ENCODE measurements around the gene EMILIN1.

EMILIN1 gene

DNA sequence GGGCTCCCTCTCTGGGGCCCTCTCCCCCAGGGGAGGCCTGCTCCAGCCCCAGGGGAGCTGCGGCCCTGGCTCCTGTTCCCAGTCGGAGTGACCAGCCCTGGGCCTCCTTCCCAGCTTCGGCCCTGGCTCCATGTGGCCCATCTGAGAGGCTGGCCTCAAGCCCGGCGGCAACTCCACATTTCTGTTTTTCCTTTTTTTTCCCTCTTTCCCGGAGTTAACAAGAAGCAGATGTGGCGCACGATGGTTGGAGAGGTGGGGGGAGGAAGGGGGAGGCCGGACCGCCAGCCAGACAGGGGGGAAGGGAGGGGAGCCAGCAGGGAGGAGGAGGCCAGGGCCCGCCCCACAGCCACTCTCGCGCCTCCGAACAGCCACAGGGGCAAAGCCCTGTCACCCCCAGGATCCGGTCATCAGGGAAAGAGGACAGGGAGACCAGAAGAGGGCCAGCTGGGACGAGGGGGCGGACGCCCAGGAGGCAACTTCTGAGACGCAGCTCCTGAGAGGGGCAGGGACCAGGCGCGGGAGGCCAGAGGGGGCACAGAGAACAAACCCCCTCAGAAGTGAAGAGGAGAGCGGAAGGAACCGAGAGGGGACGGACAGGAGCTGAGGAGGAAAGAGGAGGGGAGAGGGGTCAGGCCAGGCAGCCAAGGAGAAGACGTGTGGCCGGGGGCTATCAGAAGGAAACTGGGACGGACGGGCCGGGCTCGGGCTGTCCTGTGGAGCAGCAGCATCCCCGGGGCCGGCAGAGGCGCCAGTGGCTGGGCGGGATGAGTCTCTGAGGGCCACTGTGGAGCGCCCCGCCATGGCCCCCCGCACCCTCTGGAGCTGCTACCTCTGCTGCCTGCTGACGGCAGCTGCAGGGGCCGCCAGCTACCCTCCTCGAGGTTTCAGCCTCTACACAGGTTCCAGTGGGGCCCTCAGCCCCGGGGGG, at the start of gene EMILIN1:
EMILIN1 (plus strand) TSS at position 349 of the 928 bp plus-strand sequence; CDS start at position 800, 451 bp downstream.
- DNase-seq (ENCODE audit: extremely low read depth in 1 of 2, low read depth in 1 of 2): no peak

GRCh38 chr2:27029051-27029450, 49.4 kb upstream of the EMILIN1 start:
- DNase-seq (ENCODE audit: extremely low read depth in 1 of 2, low read depth in 1 of 2): no peak

- peak; percentile 69 to 75 for DNase-seq (ENCODE audit: extremely low read depth in 1 of 2, low read depth in 1 of 2)
These were observed 45.7 kb upstream of the EMILIN1 start, which contains the start of gene TMEM214 for GRCh38 chr2:27032495-27033252. Gene TMEM214 (plus strand): TSS chr2:27032965. CDS start chr2:27033016, 51 bp downstream.

DNA sequence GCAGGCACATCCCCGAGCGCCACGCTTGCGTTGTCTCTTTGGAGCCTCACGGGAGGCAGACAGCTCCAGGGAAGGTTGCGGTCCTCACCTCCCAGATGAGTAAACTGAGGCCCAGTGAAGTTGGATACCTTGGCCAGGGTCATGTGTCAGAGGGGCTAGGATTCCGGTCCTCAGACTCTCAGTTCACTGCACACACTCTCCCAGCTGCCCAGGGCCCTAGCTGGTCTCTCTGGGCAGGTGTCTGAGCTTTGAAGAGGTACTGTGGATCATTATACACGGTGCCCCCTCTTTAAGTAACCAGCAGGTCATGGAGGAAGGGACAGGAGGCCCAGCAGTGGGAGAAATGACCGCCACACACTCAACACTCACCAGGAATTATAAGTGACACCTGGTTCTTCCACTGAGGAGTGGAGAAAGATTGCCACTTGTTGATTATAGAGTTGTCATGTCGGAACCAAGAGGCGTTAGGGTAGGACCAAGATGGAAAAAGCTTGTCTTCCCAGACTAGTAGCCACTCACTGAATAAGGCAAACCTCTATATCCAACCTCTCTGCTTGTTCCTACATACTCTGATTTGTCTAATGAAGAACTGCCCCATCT, 45.1 kb upstream of the EMILIN1 start:
- no peak for DNase-seq (ENCODE audit: extremely low read depth in 1 of 2, low read depth in 1 of 2)

DNA sequence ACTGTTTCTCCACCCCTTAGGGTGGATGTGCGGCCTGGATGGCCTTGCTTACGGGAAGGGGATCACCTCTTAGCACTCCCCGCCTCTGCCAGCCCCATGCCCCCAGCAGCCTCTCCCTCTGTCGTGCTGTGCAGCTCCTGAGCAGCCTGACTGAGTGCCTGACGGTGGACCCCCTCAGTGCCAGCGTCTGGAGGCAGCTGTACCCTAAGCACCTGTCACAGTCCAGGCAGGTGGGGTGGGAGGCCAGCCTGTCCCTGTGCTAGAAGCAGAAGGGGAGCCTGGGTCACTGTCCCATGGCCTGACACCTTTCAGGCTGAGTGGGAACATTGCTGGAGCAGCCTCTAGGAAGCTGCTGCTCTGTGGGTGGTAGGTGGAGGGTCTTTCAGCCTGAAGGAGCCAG, 40.4 kb upstream of the EMILIN1 start:
- no peak for DNase-seq (ENCODE audit: extremely low read depth in 1 of 2, low read depth in 1 of 2)

DNA sequence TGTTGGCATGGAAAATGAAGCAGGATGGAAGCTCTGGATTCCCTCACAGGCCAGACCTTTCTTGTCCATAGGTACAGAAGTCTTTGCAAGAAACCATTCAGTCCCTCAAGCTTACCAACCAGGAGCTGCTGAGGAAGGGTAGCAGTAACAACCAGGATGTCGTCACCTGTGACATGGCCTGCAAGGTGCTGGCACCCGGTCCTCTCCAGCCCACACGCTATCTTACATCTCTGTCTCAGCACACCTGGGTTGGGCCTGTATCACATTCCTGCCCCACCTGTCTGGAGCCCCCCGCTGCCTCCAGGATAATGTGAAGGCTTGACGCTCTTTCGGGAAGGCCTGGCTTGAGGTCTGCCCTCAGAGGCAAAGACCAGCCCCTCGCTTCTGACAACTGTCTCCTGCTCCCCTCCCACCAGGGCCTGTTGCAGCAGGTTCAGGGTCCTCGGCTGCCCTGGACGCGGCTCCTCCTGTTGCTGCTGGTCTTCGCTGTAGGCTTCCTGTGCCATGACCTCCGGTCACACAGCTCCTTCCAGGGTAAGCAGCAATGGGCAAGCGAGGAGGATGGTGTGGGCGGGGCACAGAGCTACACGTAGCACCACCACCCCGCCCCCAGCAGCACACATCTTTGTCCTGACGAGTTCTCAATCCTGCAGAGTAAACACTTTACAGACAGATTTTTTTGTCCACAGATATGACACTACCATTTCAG, 39.6 kb upstream of the EMILIN1 start:
- no peak for DNase-seq (ENCODE audit: extremely low read depth in 1 of 2, low read depth in 1 of 2)

- no peak for DNase-seq (ENCODE audit: extremely low read depth in 1 of 2, low read depth in 1 of 2)
These were observed 39.0 kb upstream of the EMILIN1 start for GRCh38 chr2:27039426-27039825.

- DNase-seq (ENCODE audit: extremely low read depth in 1 of 2, low read depth in 1 of 2): no peak
These were observed 38.5 kb upstream of the EMILIN1 start for GRCh38 chr2:27039871-27040270.

DNA sequence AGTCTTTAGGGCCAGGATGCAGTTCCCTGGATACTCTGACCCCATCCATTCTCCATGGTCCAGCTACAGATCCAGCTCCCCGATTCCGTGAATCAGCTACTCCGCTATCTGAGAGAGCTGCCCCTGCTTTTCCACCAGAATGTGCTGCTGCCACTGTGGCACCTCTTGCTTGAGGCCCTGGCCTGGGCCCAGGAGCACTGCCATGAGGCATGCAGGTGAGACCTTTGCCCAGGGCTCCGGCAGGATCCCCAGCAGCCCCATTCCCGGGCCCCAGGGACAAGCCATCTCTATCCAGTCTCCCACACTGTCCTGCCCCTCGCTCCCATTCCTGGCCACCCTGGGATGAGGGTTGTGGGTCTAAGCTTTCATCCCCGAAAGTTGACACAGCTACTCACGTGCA, 38.1 kb upstream of the EMILIN1 start:
- no peak for DNase-seq (ENCODE audit: extremely low read depth in 1 of 2, low read depth in 1 of 2)

GRCh38 chr2:27041752-27042151, 36.7 kb upstream of the EMILIN1 start:
- no peak for DNase-seq (ENCODE audit: extremely low read depth in 1 of 2, low read depth in 1 of 2)

DNA sequence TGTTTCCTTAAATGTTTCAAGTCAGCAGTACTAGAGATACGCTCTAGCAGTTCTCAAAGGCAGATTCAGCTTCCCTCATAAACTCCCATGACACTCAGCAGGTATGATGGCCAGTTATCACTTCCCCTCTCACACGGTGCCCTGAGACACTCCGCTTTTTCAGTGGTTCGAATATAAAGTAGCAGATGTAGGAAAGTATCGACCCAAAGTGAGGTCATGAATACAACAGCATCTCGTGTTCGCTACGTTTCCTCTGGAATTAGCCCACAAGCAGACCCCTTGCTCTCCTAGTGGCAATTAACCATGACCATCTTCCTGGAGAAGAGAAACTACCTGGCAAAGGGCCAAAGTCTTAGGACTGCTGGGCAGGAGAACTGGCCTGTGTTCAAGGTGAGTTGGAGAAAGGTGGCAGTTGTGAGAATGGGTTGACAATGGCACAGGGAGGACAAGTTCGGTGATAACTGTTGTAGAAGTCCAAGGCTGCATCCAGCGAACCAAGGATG, 36.2 kb upstream of the EMILIN1 start:
- DNase-seq (ENCODE audit: extremely low read depth in 1 of 2, low read depth in 1 of 2): no peak

GRCh38 chr2:27042985-27043634, 35.3 kb upstream of the EMILIN1 start:
- DNase-seq (ENCODE audit: extremely low read depth in 1 of 2, low read depth in 1 of 2): no peak

GRCh38 chr2:27049422-27050280, 28.8 kb upstream of the EMILIN1 start:
- peak; percentile 58 to 65 for DNase-seq (ENCODE audit: extremely low read depth in 1 of 2, low read depth in 1 of 2)

DNA sequence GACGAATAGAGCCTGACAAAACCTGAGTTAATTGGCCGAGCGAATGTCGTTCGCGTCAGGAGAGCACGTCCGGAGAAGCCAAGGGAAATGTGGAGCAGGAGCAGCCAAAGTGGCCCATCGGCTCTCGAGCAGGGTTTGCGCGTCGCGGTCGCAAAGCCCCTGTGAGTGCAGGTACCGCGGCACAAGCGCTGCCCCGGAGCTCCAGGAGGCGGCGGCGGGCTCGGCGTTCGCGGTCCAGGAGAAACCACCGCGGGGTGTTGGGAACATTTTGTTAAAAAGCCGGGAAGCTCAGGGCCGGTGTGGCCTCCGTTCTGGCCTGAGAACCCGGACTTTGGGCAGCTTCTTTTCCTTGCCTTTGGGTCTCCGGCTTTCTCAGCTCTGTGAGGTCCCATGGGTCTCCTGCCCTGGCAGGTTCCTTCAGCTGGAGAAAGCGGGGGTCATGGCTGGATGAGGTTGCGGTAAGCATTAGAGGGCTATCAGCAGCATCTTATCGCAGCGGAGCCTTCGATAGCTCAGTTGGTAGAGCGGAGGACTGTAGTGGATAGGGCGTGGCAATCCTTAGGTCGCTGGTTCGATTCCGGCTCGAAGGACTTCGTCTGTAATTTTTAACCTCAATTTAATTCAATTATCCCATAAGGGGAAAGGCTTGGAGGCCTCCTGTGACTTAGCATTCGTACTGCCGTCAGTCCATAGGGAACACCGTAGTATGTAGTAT, 28.0 kb upstream of the EMILIN1 start:
- peak; percentile 74 to 75 for DNase-seq (ENCODE audit: extremely low read depth in 1 of 2, low read depth in 1 of 2)

DNA sequence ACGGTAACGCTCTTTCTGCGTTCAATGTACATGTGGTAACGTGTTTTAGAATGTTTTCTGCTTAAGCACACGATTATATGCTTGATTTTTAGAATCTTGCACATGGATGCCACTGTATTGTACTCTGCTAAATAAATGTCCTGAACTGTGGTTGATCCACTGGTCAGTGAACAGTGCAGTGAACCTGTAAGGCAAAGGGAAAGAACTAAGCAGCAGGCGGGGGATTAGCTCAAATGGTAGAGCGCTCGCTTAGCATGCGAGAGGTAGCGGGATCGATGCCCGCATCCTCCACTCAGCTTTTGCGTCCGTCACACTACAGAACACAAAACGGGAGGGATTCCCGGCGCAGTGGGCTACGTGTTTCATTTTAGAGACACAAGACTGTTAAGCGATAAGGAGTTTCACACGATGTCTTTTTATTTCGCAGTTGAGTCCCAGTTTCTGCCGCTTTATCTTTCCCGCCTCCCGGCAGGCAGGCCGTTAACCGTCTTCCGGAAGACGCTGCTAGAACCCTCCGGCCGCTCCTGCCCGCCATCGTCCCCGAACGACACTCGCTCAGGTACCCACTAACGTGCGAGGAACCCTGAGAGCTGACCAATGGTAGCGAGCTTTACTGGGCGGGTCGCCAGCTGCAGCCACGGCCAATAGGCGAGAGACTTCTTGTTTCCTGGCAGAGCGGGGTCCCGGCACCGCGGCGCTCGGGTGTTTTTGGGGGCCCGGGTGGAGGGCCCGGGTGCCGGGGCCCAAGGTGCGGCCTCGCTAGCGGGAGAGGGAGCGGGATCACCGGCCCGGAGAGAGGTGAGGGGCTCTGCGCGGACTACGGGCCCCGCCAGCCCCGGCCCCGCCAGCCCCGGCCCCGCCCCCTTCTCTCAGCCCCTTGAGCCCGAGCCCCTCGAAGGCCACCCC, 27.2 kb upstream of the EMILIN1 start, which contains the start of gene AGBL5:
AGBL5 (plus strand) TSS at position 673 of the 906 bp plus-strand sequence. CDS start 1,291 bp downstream, outside the sequence.
- DNase-seq (ENCODE audit: extremely low read depth in 1 of 2, low read depth in 1 of 2): peak; percentile 81 to 92

GRCh38 chr2:27051902-27052645, 26.3 kb upstream of the EMILIN1 start:
- DNase-seq (ENCODE audit: extremely low read depth in 1 of 2, low read depth in 1 of 2): no peak

- DNase-seq (ENCODE audit: extremely low read depth in 1 of 2, low read depth in 1 of 2): no peak
These were observed 25.1 kb upstream of the EMILIN1 start for GRCh38 chr2:27053321-27053720.

Measured in stimulated activated CD8-positive, alpha-beta memory T cell treated with anti-CD3 and anti-CD28 coated beads, Interleukin-7, amount 100 ng/mL, for 48 hours (primary cell).